GM21423 (cell line): Measurements from ENCODE around the gene SNED1.

ENCODE experiments used
- ATAC-seq: cut with Tn5 transposase; IDR thresholded peaks from one replicate; pipeline ENCODE4 v1.9.1; 2021; ENCODE audit warnings: mild to moderate bottlenecking, moderate library complexity; ENCODE audit not compliant: unreplicated experiment

Gene SNED1

GRCh38 chr2:241142063-241142462 lies 143.6 kb downstream of the SNED1 start:
- ATAC-seq = no peak

- ATAC-seq = no peak
These were observed 144.2 kb downstream of the SNED1 start for GRCh38 chr2:241142593-241142992.
